Small intestine (tissue), 7 donors: ENCODE results near the gene TOM1L2. TPM values are rescaled to one million over a fixed set of nuclear protein-coding genes. Genes with fewer than 3 reads are reported as not detected.

Experiments
- DNase-seq, 2 donors: peaks; one replicate each; pipeline versions ENCODE4 v3.0.0 to v3.0.0-alpha.2; 2013
- FAIRE-seq: peaks from 2 replicates; lab custom pipeline; 2012; peaks lifted over from hg19 to GRCh38; lab: Jason Lieb, UNC
- H3K27ac ChIP-seq, 3 donors: one replicate each; pipeline ENCODE4 v1.5.1; 2013; ENCODE audit warnings: low read length in 2 of 3, mild to moderate bottlenecking in 2 of 3, control low read depth in 1 of 3, inconsistent platforms in 1 of 3, low read depth in 1 of 3, moderate library complexity in 1 of 3
- H3K27me3 ChIP-seq, 3 donors: one replicate each; pipeline ENCODE4 v1.6.1; 2013; ENCODE audit warnings: low read length in 3 of 3, inconsistent platforms in 1 of 3; ENCODE audit not compliant: control insufficient read depth in 3 of 3, insufficient read depth in 3 of 3
- H3K36me3 ChIP-seq, 3 donors: one replicate each; pipeline ENCODE4 v1.6.1; 2013; ENCODE audit warnings: low read length in 3 of 3, inconsistent platforms in 1 of 3, low read depth in 1 of 3, mild to moderate bottlenecking in 1 of 3, moderate library complexity in 1 of 3; ENCODE audit not compliant: control insufficient read depth in 3 of 3, insufficient read depth in 2 of 3
- H3K4me1 ChIP-seq, 3 donors: one replicate each; pipeline ENCODE4 v1.6.1; 2013; ENCODE audit warnings: low read length in 2 of 3, inconsistent platforms in 1 of 3, low read depth in 1 of 3, mild to moderate bottlenecking in 1 of 3, moderate library complexity in 1 of 3; ENCODE audit not compliant: control insufficient read depth in 3 of 3, insufficient read depth in 2 of 3
- H3K4me3 ChIP-seq, 3 donors: one replicate each; pipeline ENCODE4 v1.5.1; 2013; ENCODE audit warnings: low read length in 3 of 3, control low read depth in 1 of 3, inconsistent platforms in 1 of 3, low read depth in 1 of 3, mild to moderate bottlenecking in 1 of 3, moderate library complexity in 1 of 3
- H3K9me3 ChIP-seq, 2 donors: one replicate each; pipeline ENCODE4 v1.6.1; 2013; ENCODE audit warnings: low read depth in 1 of 2, low read length in 1 of 2; ENCODE audit not compliant: control insufficient read depth in 2 of 2, insufficient read depth in 1 of 2
- WGBS, 3 donors: extraction: QIAGEN DNeasy Blood & Tissue Kit; methylation state at CpG; one replicate each; pipeline ENCODE4 v1.1.7; 2013; 5-methylcytosine and 5-hydroxymethylcytosine counted together
- polyA plus RNA-seq, 4 donors: library from polyadenylated mRNA; stranded (reverse) in 3 of 4; unstranded in 1 of 4; fragments of 200-250 nt in 3 of 4; fragments of 120-200 nt in 1 of 4; gene quantifications; one replicate each; pipeline versions ENCODE4 v1.2.1 to v1.2.3, GENCODE V29; 2013
- donor health status: healthy with polysubstance abuse.
- donor health status: control.
- donor health status: control.
- donor health status: Bipolar disorder and iron deficiency.
- donor health status: healthy.

The TOM1L2 gene
- polyA plus RNA-seq, 4 donors, result 14.3 to 26.6 (median 24.7) TPM

DNA sequence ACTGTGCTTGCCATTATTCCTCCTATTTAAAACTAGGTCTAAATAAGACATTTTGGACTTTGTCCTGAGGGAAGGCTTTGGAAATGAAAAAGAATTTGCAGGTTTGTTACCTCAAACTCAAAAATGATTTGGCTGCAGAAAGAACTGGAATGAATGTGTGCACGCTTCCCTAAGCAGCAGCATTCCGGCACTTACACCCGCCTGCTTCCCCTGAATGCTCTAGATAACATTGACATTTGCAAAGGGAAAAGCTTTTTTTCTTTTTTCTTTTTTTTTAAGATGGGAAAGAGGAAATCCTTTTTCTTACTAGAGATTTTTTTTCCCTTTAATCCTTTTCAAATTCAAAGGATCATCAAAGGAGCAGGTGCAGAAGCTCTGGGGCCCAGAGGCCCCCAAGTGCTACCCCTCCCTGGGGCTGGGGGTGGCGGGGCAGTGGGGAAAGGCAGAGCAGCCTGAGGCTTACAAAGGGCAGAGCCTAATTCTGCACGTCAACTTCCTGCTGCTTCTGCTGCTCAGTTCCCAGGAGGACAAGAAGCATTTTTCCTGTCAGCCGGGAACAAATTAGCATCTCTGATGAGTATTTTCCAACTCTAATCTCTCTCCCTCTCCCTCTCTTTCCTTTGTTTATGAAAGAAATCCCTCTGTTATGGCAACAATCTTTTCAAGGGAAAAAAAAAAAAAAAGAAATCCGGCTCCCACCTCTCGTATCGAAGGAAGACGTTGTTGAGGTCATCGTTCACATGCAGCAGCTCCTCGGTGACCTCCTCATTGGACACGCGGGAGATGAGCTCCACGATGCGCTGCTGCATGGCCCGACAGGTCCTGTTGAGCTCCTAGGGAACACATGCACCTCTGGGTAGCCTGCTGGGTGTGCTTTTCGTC, 103.3 kb downstream of the TOM1L2 start:
- H3K4me3 ChIP-seq, result no peak overlapping the region
- DNase-seq (no peak), FAIRE-seq (no peak)
- no peaks in the 10 kb centered on the region for H3K9me3 ChIP-seq
- peaks cover 0 to 13% (median 0%) of the 10 kb centered on the region in 3 donors for H3K4me1 ChIP-seq
- H3K27ac ChIP-seq, result peak overlapping the region in 2 of 3 donors; percentile 16 to 32
- H3K36me3 ChIP-seq, result peaks cover 2 to 38% (median 8%) of the 10 kb centered on the region in 3 donors
- no peaks in the 10 kb centered on the region for H3K27me3 ChIP-seq
- 48 to 84% (median 80%) methylated on average over 18 of the region's 18 CpGs for WGBS, 3 donors

DNA sequence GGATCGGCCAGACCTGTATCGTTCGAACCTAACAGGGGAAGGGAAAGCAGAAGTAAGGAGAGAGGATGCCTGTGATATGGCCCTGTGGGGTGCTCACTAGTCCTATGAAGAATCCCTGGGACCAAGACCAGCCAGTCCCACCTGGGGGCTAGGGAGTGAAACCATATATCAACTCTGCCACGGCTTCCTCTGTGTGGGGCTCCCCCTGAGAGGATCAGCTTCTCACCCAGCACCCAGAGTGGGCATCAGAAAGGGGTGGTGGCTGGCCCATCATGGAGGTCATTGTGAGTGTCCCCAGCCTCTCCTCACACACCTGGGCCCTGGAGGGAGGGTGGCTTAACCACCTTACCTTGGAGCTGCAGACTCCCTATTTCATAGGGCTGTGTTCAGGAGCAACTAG, 105.3 kb downstream of the TOM1L2 start:
- H3K4me3 ChIP-seq, result no peak overlapping the region
- DNase-seq (no peak), FAIRE-seq (no peak)
- H3K36me3 ChIP-seq, result peaks cover 3 to 37% (median 8%) of the 10 kb centered on the region in 3 donors
- 93 to 97% (median 95%) methylated on average over 4 of the region's 4 CpGs for WGBS, 3 donors
- no peaks in the 10 kb centered on the region for H3K9me3 ChIP-seq
- peaks cover 0 to 13% (median 0%) of the 10 kb centered on the region in 3 donors for H3K4me1 ChIP-seq
- H3K27ac ChIP-seq, result no peak overlapping the region
- no peaks in the 10 kb centered on the region for H3K27me3 ChIP-seq

DNA sequence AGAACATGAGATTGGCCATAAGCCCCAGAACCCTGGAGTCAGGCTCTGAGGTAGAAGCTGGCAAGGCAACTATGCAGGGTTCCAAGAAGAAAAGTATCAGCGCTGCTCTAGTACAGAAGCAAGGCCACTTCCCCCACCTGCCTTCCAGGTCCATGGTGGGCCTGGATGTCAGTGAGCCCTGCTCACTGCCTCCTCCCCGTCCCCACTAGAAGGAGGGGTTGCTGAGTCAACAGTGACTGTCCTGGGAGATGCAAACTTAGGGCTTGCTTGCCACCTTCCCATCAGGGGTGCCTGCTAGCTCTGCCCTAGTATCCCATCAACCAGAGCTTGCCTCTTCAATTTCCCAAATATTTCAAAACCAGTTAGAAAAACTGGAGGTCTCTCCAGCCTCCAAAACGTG, 105.8 kb downstream of the TOM1L2 start:
- Histone ChIP-seq H3K36me3 (peaks cover 3 to 39% (median 8%) of the 10 kb centered on the region in 3 donors), H3K27me3 (no peaks in the 10 kb centered on the region), H3K9me3 (no peaks in the 10 kb centered on the region), H3K4me1 (peaks cover 0 to 13% (median 0%) of the 10 kb centered on the region in 3 donors), H3K4me3 (no peak overlapping the region), H3K27ac (no peak overlapping the region)
- FAIRE-seq (no peak), DNase-seq (no peak)
- 87 to 91% (median 87%) methylated on average over 3 of the region's 3 CpGs for WGBS, 3 donors

DNA sequence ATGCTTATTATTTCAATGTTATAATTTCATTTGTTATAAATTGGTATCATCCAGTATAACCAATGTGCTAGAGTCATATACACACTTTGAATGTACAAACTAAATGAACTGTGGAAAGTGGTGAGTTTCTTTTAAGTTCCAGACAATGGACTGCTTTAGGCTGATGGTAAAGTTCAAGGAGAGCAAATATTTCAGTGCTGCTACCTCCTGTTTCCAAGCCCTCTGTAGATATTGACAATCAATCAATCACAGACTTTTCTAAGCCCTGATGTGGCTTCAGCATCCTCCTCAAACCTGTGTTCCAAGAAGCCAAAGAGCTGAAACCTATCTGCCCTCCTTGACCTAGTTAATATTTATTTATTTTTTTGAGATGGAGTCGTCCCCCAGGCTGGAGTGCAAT, 107.2 kb downstream of the TOM1L2 start:
- Histone ChIP-seq H3K27me3 (no peaks in the 10 kb centered on the region), H3K4me3 (no peak overlapping the region), H3K9me3 (no peaks in the 10 kb centered on the region), H3K36me3 (peaks cover 3 to 51% (median 8%) of the 10 kb centered on the region in 3 donors), H3K27ac (no peak overlapping the region), H3K4me1 (peaks cover 0 to 13% (median 0%) of the 10 kb centered on the region in 3 donors)
- WGBS, 3 donors, result 62 to 88% (median 86%) methylated on average over 1 of the region's 1 CpG
- FAIRE-seq, result no peak
- no peak for DNase-seq

DNA sequence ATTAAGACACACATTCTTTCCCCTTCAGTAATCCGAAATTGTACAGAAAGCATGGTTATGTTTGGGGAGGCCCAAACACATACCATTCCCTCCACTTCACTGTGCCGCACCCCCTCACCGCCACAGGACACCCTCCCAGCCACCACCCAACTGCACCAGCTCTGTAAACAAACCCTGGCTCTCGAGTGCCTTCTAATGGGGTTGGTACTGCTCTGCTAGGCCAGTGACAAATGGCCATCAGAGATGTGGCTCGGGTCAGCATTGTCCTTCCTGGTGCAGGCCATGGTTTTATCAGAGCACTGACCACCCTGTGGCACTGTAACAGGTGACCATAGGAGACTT, 111.5 kb downstream of the TOM1L2 start:
- Histone ChIP-seq H3K27me3 (no peaks in the 10 kb centered on the region), H3K4me3 (no peak overlapping the region), H3K9me3 (no peaks in the 10 kb centered on the region), H3K36me3 (peaks cover 0 to 40% (median 3%) of the 10 kb centered on the region in 3 donors), H3K27ac (no peak overlapping the region), H3K4me1 (peaks cover 0 to 10% (median 0%) of the 10 kb centered on the region in 3 donors)
- FAIRE-seq (no peak), DNase-seq (no peak)
- 69 to 80% (median 78%) methylated on average over 5 of the region's 5 CpGs for WGBS, 3 donors

DNA sequence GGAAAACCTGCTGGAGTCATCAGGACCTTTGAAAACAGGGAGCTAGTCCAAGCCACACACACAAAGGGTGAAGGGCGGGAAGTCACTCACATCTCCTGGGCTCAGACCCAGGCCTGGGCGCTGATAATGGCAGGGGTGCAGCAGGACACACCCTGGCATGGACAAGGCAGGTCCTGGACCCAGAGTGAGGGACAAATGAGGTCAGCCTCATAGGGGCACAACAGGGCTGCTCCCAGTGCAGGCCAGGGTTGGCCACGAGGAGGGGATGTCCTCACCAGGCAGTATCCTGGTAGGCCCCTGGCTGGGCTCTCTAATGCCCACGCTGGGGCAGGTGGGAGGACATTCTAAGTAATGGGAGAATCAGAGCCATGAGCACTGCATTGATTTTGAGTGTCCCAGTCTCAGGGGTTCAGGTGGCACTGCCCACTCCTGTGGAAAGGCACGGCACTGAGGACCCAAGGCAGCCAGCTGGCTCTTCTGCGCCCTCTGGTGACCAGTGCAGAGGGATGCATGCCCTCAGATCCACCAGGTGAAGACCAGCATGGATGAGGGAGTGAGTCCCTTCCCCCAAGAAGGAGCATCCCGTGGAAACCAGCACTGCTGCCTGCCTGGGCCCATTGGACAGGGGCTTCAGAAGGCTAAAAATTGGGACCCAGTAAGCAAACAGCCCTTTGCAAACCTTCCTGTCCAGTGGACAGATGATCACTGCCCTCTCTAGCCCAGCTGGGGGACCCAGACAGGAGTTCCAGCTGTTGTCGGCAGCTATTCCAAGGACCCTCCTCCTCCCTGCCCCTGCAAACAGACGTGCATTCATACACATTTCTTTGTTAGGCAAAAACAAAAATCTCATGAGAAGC, 112.1 kb downstream of the TOM1L2 start:
- 28 to 40% (median 37%) methylated on average over 8 to 9 of the region's 9 CpGs for WGBS, 3 donors
- peaks cover 0 to 40% (median 3%) of the 10 kb centered on the region in 3 donors for H3K36me3 ChIP-seq
- FAIRE-seq (no peak), DNase-seq (peak; percentile 76 to 80)
- H3K4me3 ChIP-seq, result no peak overlapping the region
- H3K9me3 ChIP-seq, result no peaks in the 10 kb centered on the region
- peaks cover 0 to 16% (median 0%) of the 10 kb centered on the region in 3 donors for H3K4me1 ChIP-seq
- H3K27me3 ChIP-seq, result no peaks in the 10 kb centered on the region
- H3K27ac ChIP-seq, result peak overlapping the region in 1 of 3 donors; percentile 28

DNA sequence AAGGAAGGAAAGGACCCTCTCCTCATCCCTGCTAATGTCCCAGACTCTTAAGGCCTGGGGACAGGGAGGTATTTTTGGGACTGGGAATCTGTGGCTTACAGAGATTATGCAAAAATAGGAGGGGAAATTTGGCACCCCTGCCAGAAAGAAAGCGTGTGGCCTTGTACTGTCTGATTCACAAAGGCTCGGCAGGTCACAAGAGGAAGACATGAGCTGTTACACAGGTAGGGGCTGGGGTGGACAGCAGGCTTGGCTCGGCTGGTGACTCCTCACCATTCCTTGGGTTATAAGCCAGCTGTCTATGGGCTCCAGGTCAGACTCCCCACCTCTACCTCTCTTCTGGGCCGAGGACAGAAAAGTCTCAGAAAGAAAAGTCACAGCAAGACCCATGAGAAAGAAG, 114.7 kb downstream of the TOM1L2 start:
- Histone ChIP-seq H3K4me1 (peaks cover 0 to 41% (median 0%) of the 10 kb centered on the region in 3 donors), H3K4me3 (no peak overlapping the region), H3K36me3 (peaks cover 0 to 39% (median 2%) of the 10 kb centered on the region in 3 donors), H3K27me3 (no peaks in the 10 kb centered on the region), H3K27ac (no peak overlapping the region), H3K9me3 (no peaks in the 10 kb centered on the region)
- no peak for DNase-seq
- FAIRE-seq, result no peak
- 88 to 94% (median 89%) methylated on average over 4 of the region's 4 CpGs for WGBS, 3 donors

DNA sequence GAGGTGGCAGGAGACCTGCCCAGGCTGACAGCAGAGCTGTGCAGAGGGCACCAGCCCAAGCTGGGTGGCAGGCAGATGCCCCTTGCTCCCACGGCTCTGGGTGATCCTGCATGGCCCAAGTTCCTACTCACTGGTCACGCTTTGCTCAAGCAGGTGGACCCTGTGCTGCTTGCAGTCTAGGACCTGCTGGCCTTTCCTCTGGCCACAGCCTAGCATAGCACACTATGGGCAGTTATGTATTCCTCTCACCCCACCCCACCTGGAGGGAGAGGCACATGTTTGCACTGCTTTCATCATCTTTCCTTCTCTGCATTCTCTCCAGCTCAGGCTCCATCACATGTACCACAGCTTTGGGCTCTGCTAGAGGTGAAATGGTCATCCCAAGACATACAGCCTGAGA, 115.8 kb downstream of the TOM1L2 start:
- Histone ChIP-seq H3K36me3 (peaks cover 0 to 32% (median 0%) of the 10 kb centered on the region in 3 donors), H3K4me3 (no peak overlapping the region), H3K4me1 (peaks cover 0 to 52% (median 0%) of the 10 kb centered on the region in 3 donors), H3K27me3 (no peaks in the 10 kb centered on the region), H3K27ac (peak overlapping the region in 2 of 3 donors; percentile 42 to 96), H3K9me3 (no peaks in the 10 kb centered on the region)
- FAIRE-seq (no peak), DNase-seq (no peak)
- 73 to 92% (median 73%) methylated on average over 2 of the region's 2 CpGs for WGBS, 3 donors
